Pancreas (tissue), 10 donors: ENCODE data around the gene KCNIP1. TPM values are rescaled to one million over a fixed set of nuclear protein-coding genes. Genes with fewer than 3 reads are reported as not detected.

Source experiments
- ATAC-seq, 4 donors: fragments of 200-7000 bp; cut with Tn5 transposase; one replicate each; pipeline versions ENCODE4 v1.8.0 to v1.9.1; 2020; ENCODE audit warnings: mild to moderate bottlenecking in 4 of 4, moderate library complexity in 4 of 4
- DNase-seq, 6 donors: peaks; one replicate each; pipeline ENCODE4 v3.0.0-alpha.2; 2020
- FAIRE-seq: peaks from 2 replicates; lab custom pipeline; 2012; peaks lifted over from hg19 to GRCh38; lab: Jason Lieb, UNC
- H3K27ac ChIP-seq, 4 donors: fragments of 200-600 bp; sonication (generic); 1 replicate in 3 of 4; 2 replicates in 1 of 4; pipeline versions ENCODE4 v1.5.0 to v1.8.0; 2020
- H3K27me3 ChIP-seq, 4 donors: fragments of 200-600 bp; one replicate each; pipeline ENCODE4 v1.8.0; 2021
- H3K36me3 ChIP-seq, 3 donors: fragments of 200-600 bp; sonication (generic) in 1 of 3; one replicate each; pipeline versions ENCODE4 v1.5.0 to v1.8.0; 2020 to 2021
- H3K4me1 ChIP-seq, 3 donors: fragments of 200-600 bp; one replicate each; pipeline ENCODE4 v1.8.0; 2021
- H3K4me3 ChIP-seq, 4 donors: fragments of 200-600 bp; sonication (generic) in 2 of 4; one replicate each; pipeline versions ENCODE4 v1.5.0 to v1.8.0; 2020 to 2021
- H3K9me3 ChIP-seq, 4 donors: fragments of 200-600 bp; one replicate each; pipeline ENCODE4 v1.8.0; 2021
- WGBS, 2 donors: extraction: QIAGEN DNeasy Blood & Tissue Kit; methylation state at CpG; one replicate each; pipeline ENCODE4 v1.1.7; 2013; 5-methylcytosine and 5-hydroxymethylcytosine counted together
- intact Hi-C, 3 donors: fragments of 100-400 bp; cut with DNase I; formaldehyde crosslinking; loops; one replicate each; pipeline versions ENCODE4 v1.11.1 to v1.14.2; 2022
- polyA plus RNA-seq, 2 donors: library from polyadenylated mRNA; stranded (reverse); fragments of 200-250 nt; gene quantifications; one replicate each; pipeline ENCODE4 v1.2.3, GENCODE V29; 2013
- total RNA-seq, 6 donors: library from RNA; stranded (reverse); fragmentation: NEBNext Ultra II Directional in 4 of 6; extraction: Animal tissue kit (Norgen Biotek cat#: 25700) in 4 of 6; gene quantifications; one replicate each; pipeline versions ENCODE4 v1.2.1 to v1.2.4, GENCODE V29; 2021 to 2023
- TF ChIP-seq, protein P1 (sequence below), 4 donors: fragments of 200-600 bp; sonication (generic) in 3 of 4; IDR thresholded peaks; one replicate each; pipeline versions ENCODE4 v1.5.0 to v1.8.0; 2021; ENCODE audit warnings: antibody characterized with exemption in 4 of 4
- donor health status: healthy with polysubstance abuse.
- donor health status: DM: no; HTN: no; CAD: no; lungs with moderate emphysema.
- donor health status: DM: no; HTN: no; CAD: no.
- donor health status: control.
- donor health status: control.
- donor health status: Bipolar disorder and iron deficiency.
- donor health status: DM: yes; HTN: yes; CAD: no.
- donor health status: DM: no; HTN: no; CAD: no.
- donor health status: DM: no; HTN: no; CAD: no.
- donor health status: DM: yes; HTN: yes; CAD: no.

The KCNIP1 gene
- total and polyA plus RNA-seq, 8 donors: 0.31 to 10.3 (median 1.1) TPM

DNA sequence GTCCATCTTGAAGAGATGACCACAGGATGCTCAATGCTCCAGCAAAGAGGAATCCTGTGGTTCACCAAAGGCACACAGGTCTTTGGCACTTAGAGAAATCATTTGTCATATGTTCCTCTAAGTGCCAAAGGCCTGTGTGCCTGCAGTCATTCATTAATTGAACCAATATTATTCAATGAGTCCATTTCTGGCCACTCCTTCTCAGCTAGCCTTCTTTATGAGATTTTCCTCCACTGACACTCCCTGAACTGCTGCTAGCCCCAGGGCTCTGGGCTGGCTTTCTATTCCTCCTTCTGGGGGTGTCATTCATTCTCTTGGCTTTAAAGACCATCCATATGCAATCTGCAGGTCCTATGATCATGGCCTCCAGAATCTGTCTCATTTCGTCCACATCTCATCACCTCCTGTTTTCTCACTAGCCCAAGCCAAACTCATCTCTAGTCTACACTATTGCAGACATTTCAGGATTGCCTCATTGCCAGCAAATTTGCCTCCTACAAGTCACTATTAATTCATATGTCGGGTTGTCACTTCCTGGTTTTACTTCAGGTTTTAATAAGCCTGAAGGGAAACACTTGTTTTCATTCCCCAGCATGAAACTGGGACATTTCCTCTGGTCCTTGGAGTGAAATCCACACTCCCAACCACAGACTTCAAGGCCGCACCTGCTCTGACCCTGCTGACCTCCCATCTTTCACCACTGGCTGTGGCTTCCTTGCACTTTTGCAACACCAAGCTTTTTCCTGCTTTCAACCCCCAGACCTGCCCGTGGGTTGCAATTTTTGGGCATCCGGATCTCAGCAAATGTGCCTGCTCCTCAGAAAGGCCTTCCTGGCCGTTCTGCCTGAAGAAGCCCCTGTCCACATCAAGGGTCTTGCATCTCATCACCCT is 35.1 kb downstream of the KCNIP1 start:
- H3K27me3 ChIP-seq: no peaks in the 10 kb centered on the region
- TF ChIP-seq, protein P1, sequence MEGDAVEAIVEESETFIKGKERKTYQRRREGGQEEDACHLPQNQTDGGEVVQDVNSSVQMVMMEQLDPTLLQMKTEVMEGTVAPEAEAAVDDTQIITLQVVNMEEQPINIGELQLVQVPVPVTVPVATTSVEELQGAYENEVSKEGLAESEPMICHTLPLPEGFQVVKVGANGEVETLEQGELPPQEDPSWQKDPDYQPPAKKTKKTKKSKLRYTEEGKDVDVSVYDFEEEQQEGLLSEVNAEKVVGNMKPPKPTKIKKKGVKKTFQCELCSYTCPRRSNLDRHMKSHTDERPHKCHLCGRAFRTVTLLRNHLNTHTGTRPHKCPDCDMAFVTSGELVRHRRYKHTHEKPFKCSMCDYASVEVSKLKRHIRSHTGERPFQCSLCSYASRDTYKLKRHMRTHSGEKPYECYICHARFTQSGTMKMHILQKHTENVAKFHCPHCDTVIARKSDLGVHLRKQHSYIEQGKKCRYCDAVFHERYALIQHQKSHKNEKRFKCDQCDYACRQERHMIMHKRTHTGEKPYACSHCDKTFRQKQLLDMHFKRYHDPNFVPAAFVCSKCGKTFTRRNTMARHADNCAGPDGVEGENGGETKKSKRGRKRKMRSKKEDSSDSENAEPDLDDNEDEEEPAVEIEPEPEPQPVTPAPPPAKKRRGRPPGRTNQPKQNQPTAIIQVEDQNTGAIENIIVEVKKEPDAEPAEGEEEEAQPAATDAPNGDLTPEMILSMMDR (IDR thresholded peaks at IDR 0.05): no peak

DNA sequence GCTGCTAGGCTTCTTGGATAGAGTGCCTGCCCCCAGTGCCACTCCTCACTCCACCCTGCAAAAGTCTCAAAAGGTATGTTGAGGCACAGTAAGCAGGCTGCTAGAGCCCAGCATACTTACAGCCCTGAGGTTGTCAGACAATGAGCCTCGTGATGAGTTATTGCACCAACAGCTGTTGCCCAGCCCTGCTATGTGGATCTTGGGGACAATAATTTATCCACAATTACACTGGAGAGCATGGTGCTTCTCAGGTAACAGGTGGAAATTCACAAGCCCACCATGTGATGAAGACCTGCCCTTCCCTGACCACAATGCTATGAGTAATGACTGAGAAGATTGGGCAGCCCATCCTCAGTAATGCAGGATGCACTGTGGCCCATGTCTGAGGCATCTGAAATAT is 36.5 kb downstream of the KCNIP1 start:
- Histone ChIP-seq H3K27me3 (no peaks in the 10 kb centered on the region), H3K27ac (no peak overlapping the region), H3K36me3 (no peaks in the 10 kb centered on the region), H3K4me1 (no peaks in the 10 kb centered on the region), H3K9me3 (no peaks in the 10 kb centered on the region), H3K4me3 (no peak overlapping the region)
- 75 to 83% methylated on average over 1 of the region's 1 CpG for WGBS, 2 donors
- intact Hi-C loops: no loop called here
- ATAC-seq: no peak
- FAIRE-seq: no peak
- DNase-seq: no peak
- TF ChIP-seq, protein P1 (IDR thresholded peaks at IDR 0.05): no peak

More for the DNA sequence above, 35.1 kb downstream of the KCNIP1 start:
- Histone ChIP-seq H3K9me3 (no peaks in the 10 kb centered on the region), H3K4me1 (no peaks in the 10 kb centered on the region), H3K27ac (no peak overlapping the region), H3K4me3 (no peak overlapping the region), H3K36me3 (no peaks in the 10 kb centered on the region)
- FAIRE-seq (no peak), DNase-seq (no peak), ATAC-seq (peak in 1 of 4 donors; percentile 25)
- 78 to 84% methylated on average over 6 of the region's 6 CpGs for WGBS, 2 donors
- intact Hi-C loops: no loop called here

DNA sequence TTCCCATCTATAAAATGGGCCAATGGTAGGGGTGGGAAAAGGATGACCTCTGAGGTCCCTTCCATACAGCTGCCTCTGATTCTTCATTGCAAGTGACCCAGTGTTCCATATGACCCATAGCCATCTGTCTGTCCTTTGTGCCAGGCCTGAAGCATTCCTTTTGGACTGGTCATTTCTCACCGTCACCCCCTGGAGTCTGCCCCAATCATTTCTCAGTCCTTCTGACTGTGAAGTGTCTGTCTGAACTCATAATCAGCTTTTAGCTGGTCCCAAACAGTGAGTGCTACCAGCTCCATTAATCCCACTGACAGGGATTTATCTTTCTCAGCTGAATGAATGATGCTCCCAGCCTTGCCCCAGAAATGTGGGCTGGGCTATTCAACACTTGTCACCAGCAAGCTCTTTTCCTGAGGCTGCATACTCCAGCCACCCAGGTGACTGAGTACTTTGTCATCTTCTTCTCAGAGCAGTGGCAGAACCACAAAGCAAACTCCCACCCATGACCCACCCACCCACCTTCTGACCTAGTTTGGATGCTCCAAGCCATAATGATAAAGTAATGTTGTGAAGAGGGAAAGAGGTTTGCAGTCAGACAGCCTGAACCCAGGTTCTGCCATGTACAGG is 37.4 kb downstream of the KCNIP1 start:
- intact Hi-C loops: no loop called here
- Histone ChIP-seq H3K27ac (no peak overlapping the region), H3K4me1 (no peaks in the 10 kb centered on the region), H3K4me3 (no peak overlapping the region), H3K27me3 (no peaks in the 10 kb centered on the region), H3K9me3 (no peaks in the 10 kb centered on the region), H3K36me3 (no peaks in the 10 kb centered on the region)
- FAIRE-seq (no peak), ATAC-seq (no peak), DNase-seq (no peak)
- WGBS, 2 donors: 95 to 100% methylated on average over 1 of the region's 1 CpG
- TF ChIP-seq, protein P1 (IDR thresholded peaks at IDR 0.05): no peak

DNA sequence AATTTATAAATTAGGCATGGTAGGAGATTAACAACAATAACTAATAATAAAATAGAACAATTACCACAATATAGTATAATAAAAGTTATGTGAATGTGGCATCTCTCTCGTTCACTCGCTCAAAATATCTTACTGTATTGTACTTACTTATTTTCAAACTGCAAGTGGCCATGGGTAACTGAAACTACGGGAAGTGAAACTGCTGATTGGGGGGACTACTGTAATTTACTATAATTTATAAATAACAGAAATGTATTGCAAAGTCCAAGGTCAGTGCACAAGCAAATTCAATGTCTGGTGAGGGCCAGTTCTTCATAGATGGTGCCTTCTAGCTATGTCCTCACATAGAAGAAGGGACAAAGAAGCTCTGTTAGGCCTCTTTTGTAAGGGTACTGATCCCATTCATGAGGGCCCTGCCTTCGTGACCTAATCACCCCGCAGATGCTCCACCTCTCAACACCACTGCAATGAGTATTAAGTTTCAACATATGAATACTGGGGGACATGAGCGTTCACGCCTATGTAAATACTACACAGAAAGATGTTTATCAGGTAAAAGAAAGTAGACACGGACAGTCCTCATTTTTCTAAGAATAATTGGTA is 39.0 kb downstream of the KCNIP1 start:
- FAIRE-seq (no peak), ATAC-seq (no peak), DNase-seq (no peak)
- intact Hi-C loops: no loop called here
- Histone ChIP-seq H3K27me3 (no peaks in the 10 kb centered on the region), H3K4me1 (no peaks in the 10 kb centered on the region), H3K27ac (no peak overlapping the region), H3K9me3 (no peaks in the 10 kb centered on the region), H3K36me3 (no peaks in the 10 kb centered on the region), H3K4me3 (no peak overlapping the region)
- WGBS, 2 donors: 59% methylated on average over 8 of the region's 8 CpGs
- TF ChIP-seq, protein P1 (IDR thresholded peaks at IDR 0.05): no peak
